Panc1 (cell line): Measurements from ENCODE around the gene IFI27L2.

Source experiments
- CTCF ChIP-seq: fragments of 450-650 bp; IDR thresholded peaks from 2 replicates; pipeline ENCODE4 v1.5.1; 2017; ENCODE audit warnings: mild to moderate bottlenecking
- POLR2AphosphoS5 ChIP-seq: IDR thresholded peaks from 2 replicates; pipeline ENCODE4 v1.6.1; 2012; ENCODE audit warnings: mild to moderate bottlenecking, low read depth, low read length, moderate library complexity
- REST ChIP-seq, 2 experiments: IDR thresholded peaks; 2 replicates each; pipeline ENCODE4 v1.6.1; 2011 to 2012; ENCODE audit warnings: low read depth in 2 of 2, control low read depth in 1 of 2, low read length in 1 of 2, mild to moderate bottlenecking in 1 of 2, moderate library complexity in 1 of 2; ENCODE audit not compliant: insufficient read depth in 1 of 2
- SIN3A ChIP-seq: IDR thresholded peaks from 2 replicates; pipeline ENCODE4 v1.6.1; 2012; ENCODE audit warnings: low read depth, mild to moderate bottlenecking, low read length, moderate library complexity, borderline replicate concordance; ENCODE audit not compliant: insufficient read depth
- TCF7L2 ChIP-seq: IDR thresholded peaks from 2 replicates; pipeline ENCODE4 v1.6.1; 2011; ENCODE audit warnings: mild to moderate bottlenecking, low read depth, low read length, inconsistent platforms

GRCh38 chr14:94129111-94129757 is at the start of gene IFI27L2:
- TF ChIP-seq CTCF (no peak), POLR2AphosphoS5 (no peak), REST (IDR thresholded peaks at IDR 0.05; ENCODE audit: insufficient read depth in 1 of 2, low read depth in 2 of 2, low read length in 1 of 2) (no peak), TCF7L2 (no peak), SIN3A (no peak)
